ENCODE results near the gene IFNAR1. TPM values are rescaled to one million over a fixed set of nuclear protein-coding genes. Genes with fewer than 3 reads are reported as not detected.
"Not testable (repeated sequence)": the region's sequence is repeated elsewhere in the genome, so short reads cannot be mapped to it uniquely, and the experiment has no call there.

Gene IFNAR1
- total RNA-seq, 1 experiment from 2014 or later = 6.6 TPM

DNA sequence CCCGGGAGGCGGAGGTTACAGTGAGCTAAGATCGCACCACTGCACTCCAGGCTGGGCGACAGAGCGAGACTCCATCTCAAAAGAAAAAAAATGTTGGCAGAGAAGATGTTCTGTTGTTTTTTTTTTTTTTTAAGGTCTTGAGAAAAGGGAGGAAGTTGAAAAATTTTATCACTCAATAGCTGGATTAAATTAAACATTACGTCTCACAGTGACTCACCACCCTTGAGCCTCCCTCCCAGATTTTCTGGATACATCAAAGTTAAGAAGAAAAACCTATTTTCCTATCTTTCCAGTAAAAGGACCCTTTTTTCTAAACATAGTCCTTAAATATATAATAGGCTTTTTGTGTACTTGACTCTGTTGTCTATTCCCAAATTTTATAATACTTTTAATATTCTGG, 35.5 kb downstream of the IFNAR1 start:
- no peak for DNase-seq
- Histone ChIP-seq H3K9me3 (no peaks in the 10 kb centered on the region), H3K4me3 (no peak overlapping the region), H3K27me3 (no peaks in the 10 kb centered on the region), H3K36me3 (no peaks in the 10 kb centered on the region; the same call in none of the 2 replicates)

DNA sequence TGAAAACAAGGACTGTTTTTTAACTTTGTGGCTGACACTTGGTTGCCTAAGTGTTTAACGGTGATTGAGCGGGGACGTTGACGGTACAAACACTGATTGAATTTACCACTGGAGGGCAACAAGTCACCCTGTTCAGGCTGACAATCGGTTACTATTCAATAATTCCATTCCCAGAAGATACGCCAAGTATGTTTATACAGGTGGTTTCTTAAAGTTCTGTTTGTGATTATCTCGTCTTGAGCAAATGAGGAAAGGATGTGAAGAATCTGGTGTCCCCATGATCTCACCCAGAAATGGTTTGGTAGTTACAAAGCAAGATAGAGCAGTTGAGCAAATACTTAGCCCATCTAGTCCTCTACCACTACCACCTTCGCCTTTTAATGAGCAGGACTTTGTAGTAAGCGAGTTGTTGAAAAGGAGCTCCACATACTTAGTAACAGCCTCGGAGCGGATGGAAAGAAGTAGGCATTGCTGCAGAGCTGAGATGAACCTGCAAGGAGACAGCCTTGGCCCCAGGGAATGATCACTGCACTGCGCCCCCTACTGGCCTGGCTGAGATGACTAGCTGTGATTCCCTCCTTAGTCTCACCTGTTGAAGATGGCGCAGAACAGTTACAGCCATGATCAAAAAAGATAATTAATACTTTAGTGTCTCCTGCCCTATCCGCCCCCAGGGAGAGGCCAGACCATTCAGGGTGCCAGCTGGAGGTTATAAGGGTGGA, 36.3 kb downstream of the IFNAR1 start:
- no peaks in the 10 kb centered on the region for H3K36me3 ChIP-seq
- DNase-seq = peak; percentile 56
- no peaks in the 10 kb centered on the region for H3K27me3 ChIP-seq
- H3K9me3 ChIP-seq = no peaks in the 10 kb centered on the region; the same call in 1 of the 2 replicates
- no peak overlapping the region for H3K4me3 ChIP-seq

DNA sequence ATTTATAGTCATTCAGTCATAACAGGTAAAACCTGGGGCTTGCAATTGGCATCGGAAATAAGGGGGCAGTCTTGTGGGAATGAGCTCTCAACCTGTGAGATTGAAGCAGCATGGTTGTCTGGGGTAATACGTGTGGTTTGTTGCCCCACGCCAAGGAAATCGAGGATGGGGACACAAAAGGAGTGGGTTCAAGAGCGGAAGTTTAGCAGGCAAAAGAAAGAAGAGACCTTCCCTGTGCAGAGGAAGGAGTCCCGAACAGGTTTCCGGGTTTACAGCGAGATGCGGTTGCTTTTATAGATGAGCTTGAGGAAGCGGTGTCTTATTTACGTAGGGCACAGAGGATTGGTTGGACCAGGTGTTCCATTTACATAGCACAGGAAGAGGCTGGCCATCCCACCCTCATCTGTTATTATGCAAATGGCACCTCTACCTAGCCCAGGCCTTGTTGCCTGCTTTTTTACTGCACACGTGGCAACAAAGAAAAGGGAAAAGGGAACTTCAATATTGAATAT, 37.3 kb downstream of the IFNAR1 start:
- Histone ChIP-seq H3K36me3 (no peaks in the 10 kb centered on the region), H3K4me3 (no peak overlapping the region)
- DNase-seq = no peak

DNA sequence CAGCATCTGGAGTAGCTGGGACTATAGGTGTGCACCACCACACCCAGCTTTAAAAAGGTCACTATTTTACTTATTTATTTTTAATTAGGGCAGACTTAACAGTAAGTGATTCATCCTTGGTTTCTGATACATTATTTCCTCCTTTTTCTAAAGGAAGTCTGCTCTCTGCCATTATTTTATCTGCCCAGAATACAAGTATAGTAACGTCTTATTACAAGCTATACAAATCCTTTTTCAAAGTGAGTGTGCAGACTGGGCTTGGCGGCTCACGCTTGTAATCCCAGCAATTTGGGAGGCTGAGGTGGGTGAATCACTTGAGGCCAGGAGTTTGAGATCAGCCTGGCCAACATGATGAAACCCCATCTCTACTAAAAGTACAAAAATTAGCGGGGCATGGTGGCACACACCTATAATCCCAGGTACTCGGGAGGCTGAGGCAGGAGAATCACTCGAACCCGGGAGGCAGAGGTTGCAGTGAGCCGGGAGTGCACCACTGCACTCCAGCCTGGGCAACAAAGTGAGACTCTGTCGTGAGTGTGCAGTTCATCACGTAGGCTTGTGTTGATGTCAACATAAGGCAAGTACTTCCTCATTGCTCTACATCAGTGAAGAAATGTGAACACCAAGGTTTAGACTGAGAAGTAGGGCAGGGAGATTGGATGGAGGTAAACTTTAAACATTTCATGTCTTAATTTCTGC, 39.3 kb downstream of the IFNAR1 start:
- H3K36me3 ChIP-seq, H3K27me3 ChIP-seq, DNase-seq, H3K4me3 ChIP-seq: not testable (repeated sequence)
- H3K9me3 ChIP-seq = peaks cover 14% of the 10 kb centered on the region

More for the DNA sequence above, 37.3 kb downstream of the IFNAR1 start:
- peaks cover 6% of the 10 kb centered on the region for H3K9me3 ChIP-seq
- no peaks in the 10 kb centered on the region for H3K27me3 ChIP-seq

DNA sequence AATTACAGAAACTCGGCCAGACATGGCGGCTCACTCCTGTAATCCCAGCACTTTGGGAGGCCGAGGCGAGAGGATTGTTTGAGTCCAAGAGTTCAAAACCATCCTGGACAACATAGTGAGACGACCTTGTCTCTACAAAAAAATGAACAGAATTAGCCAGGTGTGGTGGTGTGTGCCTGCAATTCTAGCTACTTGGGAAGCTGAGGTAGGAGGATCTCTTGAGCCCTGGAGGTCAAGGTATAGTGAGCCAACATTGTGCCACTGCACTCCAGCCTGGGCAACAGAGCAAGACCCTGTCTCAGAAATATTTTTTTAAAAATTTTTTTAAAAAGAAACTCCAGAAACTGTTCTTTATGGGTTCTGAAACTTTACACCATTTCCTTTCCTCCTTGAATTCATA, 40.1 kb downstream of the IFNAR1 start:
- DNase-seq = no peak
- H3K9me3 ChIP-seq = peaks cover 14% of the 10 kb centered on the region
- no peaks in the 10 kb centered on the region for H3K36me3 ChIP-seq
- H3K4me3 ChIP-seq = no peak overlapping the region
- no peaks in the 10 kb centered on the region for H3K27me3 ChIP-seq

DNA sequence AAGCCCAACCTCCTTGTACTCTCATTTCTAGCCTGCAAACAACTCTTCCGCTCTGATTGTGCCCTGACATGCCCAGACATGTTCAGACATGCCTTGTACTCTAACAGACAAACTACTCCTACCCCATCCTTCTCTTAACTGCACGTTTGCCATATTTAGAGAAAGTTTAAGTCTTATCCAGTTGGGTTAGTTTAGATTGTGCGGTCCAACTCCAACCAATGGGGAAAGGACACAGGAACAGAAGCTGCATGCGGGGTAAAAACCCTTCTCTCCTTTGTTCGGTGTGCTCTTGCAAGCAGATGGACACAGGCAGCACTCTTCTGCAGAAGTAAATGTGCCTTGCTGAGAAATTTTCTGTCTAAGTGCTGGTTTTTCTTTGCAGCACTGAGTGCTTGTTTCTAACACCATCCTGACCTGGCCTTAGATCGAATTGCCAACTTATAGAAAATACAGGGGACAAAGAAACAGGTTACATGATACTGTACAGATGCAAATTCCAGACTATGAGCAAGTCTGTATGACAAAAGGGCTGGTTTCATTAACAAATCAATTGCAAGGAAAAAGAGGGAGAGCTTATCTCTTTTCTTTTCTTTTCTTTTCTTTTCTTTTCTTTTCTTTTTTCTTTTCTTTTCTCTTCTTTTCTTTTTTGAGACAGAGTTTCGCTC, 42.7 kb downstream of the IFNAR1 start:
- H3K9me3 ChIP-seq = peaks cover 14% of the 10 kb centered on the region
- no peaks in the 10 kb centered on the region for H3K27me3 ChIP-seq
- DNase-seq = no peak
- H3K4me3 ChIP-seq = no peak overlapping the region
- no peaks in the 10 kb centered on the region for H3K36me3 ChIP-seq

DNA sequence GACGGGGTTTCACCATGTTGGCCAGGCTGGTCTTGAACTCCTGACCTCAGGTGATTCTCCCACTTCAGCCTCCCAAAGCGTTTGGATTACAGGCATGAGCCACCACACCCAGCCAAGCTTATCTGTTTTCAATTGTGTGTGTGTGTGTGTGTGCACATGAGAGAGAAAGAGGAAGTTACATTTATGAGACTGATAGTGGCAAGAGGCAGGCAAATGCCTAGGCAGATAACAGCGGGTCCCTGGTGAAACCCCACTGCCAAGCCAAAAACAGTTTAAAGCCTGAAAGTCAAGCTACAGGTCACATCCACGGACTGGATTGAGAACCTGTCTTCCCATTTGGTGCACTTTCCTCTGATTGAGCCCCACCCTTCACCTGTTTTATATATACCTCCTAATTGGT, 43.4 kb downstream of the IFNAR1 start:
- Histone ChIP-seq H3K27me3 (no peaks in the 10 kb centered on the region), H3K4me3 (no peak overlapping the region)
- DNase-seq = no peak

DNA sequence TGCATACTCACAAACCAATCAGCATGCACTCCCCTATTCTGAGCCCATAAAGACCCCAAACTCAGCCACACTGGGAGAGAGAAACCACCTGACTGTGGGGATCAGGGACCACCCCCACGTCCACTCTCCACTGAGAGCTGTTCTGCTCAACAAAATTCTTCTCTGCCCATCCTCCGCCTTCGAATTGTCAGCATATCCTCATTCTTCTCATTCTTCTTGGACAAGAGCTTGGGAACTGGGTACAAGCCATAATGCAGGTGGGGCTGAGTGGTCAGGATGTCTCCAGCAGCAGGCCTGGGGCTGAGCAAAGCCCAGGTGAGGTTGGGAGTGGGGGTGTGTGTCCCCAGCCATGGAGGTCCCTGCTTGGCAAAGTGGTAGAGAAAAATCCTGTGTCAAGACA, 43.8 kb downstream of the IFNAR1 start:
- no peak overlapping the region for H3K4me3 ChIP-seq
- peaks cover 14% of the 10 kb centered on the region for H3K9me3 ChIP-seq
- H3K27me3 ChIP-seq = no peaks in the 10 kb centered on the region
- H3K36me3 ChIP-seq = no peaks in the 10 kb centered on the region
- no peak for DNase-seq

More for the DNA sequence above, 43.4 kb downstream of the IFNAR1 start:
- H3K9me3 ChIP-seq = peaks cover 14% of the 10 kb centered on the region
- H3K36me3 ChIP-seq = no peaks in the 10 kb centered on the region

DNA sequence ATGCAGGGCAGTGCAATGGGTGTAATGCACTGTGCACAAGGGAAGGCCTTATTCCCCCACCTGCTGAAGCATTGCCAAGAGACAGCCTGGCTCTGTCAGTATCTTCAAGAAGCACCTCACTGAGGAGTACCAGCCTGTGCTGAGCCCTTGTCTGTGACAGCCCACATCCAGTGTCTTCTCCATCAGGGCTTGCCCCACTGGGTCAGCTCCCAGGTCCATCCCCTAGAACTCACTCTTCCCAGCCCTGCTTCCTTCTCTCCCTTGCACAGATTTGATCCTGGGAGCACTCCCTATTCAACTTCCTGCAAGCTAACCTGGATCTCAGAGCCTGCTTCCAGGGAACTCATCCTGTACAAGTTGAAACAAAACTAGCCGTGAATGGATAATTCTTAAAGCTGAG, 44.8 kb downstream of the IFNAR1 start:
- no peaks in the 10 kb centered on the region for H3K36me3 ChIP-seq
- DNase-seq = no peak
- no peak overlapping the region for H3K4me3 ChIP-seq
- H3K9me3 ChIP-seq = peaks cover 14% of the 10 kb centered on the region
- no peaks in the 10 kb centered on the region for H3K27me3 ChIP-seq

DNA sequence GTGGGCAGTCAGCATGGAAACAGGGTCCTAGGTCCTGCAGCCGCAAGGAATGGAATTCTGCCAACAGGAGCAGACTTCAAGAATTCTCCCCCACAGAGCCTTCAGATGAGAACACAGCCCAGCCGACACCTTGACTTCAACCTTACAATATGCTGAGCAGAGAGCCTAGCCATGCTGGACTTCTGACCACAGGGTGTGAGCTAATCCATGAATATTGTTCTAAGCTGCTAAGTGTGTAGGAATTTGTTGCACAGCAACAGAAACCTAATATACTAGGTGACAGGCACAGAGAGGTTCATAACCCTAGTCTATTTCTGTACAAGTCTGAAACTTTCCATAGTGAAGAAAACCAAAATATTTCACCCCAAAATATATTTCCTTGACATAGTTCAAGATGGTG, 45.5 kb downstream of the IFNAR1 start:
- H3K9me3 ChIP-seq = peaks cover 14% of the 10 kb centered on the region
- no peaks in the 10 kb centered on the region for H3K27me3 ChIP-seq
- H3K4me3 ChIP-seq = no peak overlapping the region
- DNase-seq = no peak
- no peaks in the 10 kb centered on the region for H3K36me3 ChIP-seq

DNA sequence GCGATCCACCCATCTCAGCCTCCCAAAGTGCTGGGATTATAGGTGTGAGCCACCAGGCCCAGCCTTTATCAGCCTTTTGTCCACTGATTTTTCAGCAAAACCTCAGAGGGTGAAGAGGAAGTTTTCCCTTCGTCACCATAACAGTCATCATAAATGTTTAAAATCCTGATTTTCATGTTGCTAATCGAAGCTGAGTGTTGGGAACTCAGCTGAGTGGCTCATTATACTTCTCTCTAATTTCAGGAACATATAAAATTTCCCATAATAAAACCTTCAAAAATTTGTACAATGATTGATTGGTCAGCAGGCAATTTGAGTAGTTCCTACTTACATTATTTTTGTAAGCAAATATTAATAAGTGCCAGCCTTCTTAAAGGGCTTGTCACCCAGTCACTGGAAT, 46.6 kb downstream of the IFNAR1 start:
- Histone ChIP-seq H3K27me3 (no peaks in the 10 kb centered on the region), H3K9me3 (peaks cover 14% of the 10 kb centered on the region), H3K36me3 (no peaks in the 10 kb centered on the region), H3K4me3 (no peak overlapping the region)
- DNase-seq = no peak

DNA sequence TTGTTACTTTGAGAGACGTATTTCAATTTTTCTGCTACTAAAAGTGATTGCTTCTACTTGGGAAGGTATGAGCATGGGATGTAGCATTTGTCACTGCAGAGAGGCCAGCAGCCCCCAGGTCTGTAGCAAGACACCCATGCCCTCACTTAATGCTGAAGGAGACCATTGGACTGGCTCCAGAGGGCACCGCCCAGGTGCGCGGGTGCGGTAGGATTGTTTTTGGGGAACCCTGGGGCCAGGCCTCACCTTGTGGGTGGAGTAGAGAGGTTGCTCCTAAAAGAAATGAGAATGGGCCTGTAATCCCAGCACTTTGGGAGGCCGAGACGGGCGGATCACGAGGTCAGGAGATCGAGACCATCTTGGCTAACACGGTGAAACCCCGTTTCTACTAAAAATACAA, 47.8 kb downstream of the IFNAR1 start:
- no peak for DNase-seq
- no peaks in the 10 kb centered on the region for H3K36me3 ChIP-seq
- no peaks in the 10 kb centered on the region for H3K27me3 ChIP-seq
- no peak overlapping the region for H3K4me3 ChIP-seq
- H3K9me3 ChIP-seq = peaks cover 4% of the 10 kb centered on the region

DNA sequence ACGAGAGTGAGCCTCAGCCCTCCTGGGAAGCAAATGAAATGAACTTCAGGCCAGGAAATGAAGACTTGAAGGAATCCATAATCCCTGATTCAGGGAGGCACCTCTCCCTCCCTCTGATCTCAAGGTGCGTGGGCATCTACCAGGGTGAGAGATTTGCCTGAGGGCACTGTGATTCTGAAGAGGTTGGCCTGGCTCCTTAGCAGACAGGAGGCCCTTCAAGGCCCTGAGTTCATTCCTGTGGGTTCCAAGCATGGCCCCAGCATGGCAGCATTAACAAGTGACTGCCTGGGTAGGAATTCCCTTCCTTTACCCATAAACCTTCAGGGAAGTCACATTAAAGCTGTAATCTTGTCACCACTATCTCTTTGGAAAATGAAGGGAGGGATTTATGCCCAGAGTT, 48.7 kb downstream of the IFNAR1 start:
- no peak for DNase-seq
- H3K9me3 ChIP-seq = no peaks in the 10 kb centered on the region; the same call in none of the 2 replicates
- H3K27me3 ChIP-seq = no peaks in the 10 kb centered on the region
- H3K36me3 ChIP-seq = no peaks in the 10 kb centered on the region
- no peak overlapping the region for H3K4me3 ChIP-seq

DNA sequence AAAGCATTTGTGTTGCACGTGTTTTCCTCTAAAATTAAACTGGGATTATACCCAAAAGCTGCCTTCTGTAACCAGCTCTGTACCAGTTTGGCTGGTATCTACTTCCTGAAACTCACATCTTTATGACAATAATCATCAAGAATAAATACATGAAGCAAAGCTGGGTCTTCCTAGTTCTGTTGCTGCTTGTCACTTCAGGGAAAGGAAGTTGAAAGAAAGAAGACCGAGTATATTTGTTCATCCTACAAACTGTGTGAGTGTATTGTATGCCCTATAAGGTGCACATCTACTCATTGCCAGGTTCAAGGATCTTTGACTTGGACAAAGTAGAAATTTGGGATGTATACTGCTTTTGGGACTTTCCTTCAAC, 49.3 kb downstream of the IFNAR1 start:
- Histone ChIP-seq H3K36me3 (no peaks in the 10 kb centered on the region), H3K4me3 (no peak overlapping the region), H3K27me3 (no peaks in the 10 kb centered on the region), H3K9me3 (no peaks in the 10 kb centered on the region; the same call in 1 of the 2 replicates)
- DNase-seq = no peak

DNA sequence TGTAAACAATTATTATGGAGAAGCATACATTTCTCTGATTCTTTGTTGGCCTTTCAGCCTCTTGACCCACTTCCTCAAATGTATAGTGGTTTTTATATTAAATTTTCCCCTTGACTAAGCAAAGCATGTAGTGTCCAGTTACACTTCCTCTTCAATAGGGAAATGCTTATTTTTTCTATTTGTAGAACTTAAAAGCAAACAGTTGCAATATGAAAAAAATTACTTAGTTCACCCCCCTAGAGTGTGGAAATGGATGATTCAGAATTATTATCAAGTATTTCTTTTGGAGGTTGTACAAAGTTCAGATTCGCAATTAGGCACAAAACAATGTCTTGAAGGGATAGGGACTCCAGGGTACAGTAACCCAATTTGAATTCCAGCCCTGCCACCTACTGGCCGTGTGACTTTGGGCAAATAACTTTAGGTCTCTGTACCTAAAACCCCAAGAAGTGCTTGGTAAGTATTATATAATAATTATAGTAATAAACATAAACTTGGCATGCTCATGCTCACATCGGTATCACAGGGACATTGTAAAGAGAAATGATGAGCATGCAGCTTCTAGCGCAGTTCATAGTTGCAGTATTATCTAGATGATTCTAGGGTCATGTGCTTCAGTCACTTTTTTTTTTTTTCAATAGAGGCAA, 49.8 kb downstream of the IFNAR1 start:
- DNase-seq = peak; percentile 49
- Histone ChIP-seq H3K4me3 (no peak overlapping the region), H3K27me3 (no peaks in the 10 kb centered on the region), H3K36me3 (no peaks in the 10 kb centered on the region), H3K9me3 (no peaks in the 10 kb centered on the region)

DNA sequence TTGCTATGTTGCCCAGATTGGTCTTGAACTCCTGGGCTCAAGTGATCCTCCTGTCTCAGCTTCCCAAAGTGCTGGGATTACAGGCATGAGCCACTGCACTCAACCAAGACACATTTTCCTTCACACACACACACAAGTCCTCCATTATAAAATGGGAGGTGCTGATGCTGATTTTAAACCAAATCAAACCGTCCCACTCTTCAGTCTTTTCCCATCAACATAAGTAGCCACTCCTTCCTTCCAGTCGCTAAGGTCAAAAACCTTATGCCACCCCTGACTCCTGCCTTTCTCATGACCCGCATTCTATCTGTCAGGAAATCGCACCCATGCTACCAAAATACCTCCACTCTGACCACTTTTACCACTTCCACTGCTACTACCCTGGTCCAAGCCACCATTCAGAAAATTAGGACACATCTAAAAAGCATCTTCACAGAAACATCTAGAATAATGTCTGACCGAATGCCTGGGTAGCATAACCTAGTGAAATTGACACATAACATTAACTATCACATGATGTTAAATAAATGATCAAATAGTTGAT, 50.4 kb downstream of the IFNAR1 start:
- no peaks in the 10 kb centered on the region for H3K27me3 ChIP-seq
- no peak overlapping the region for H3K4me3 ChIP-seq
- H3K9me3 ChIP-seq = no peaks in the 10 kb centered on the region
- no peak for DNase-seq
- no peaks in the 10 kb centered on the region for H3K36me3 ChIP-seq
